Activated T-helper 1 cell treated with anti-CD3 and anti-CD28 coated beads, Interleukin-2, amount 50 U/mL, for 16 hours (primary cell): ENCODE data around the gene ALG14.
"Not testable (repeated sequence)": the region's sequence is repeated elsewhere in the genome, so short reads cannot be mapped to it uniquely, and the experiment has no call there.

Experiments used
- DNase-seq, 2 donors: peaks; one replicate each; pipeline ENCODE4 v3.0.0-alpha.2; 2020; ENCODE audit warnings: low read depth in 1 of 2, low spot score in 1 of 2

The ALG14 gene

GRCh38 chr1:95012389-95012788, 60.4 kb downstream of the ALG14 start:
- DNase-seq = no peak

DNA sequence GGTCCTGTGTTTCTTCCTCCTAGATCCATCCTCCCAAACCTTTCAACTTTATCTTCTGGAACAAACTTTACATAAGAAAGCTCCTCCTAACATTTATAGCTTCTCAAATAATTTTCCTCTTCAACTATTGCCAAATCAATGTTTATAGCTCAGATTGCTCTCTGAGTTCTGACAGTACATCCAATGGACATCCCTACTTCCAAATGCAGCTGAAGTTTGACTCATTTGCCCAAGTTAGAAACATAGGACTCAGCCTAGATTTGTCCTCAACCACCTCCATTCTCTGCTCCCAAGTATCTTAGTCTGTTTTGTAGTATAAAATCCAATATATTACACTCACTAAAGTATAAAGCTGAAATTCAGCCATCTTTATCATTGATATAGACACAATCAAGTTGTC, 62.6 kb downstream of the ALG14 start:
- DNase-seq = no peak

DNA sequence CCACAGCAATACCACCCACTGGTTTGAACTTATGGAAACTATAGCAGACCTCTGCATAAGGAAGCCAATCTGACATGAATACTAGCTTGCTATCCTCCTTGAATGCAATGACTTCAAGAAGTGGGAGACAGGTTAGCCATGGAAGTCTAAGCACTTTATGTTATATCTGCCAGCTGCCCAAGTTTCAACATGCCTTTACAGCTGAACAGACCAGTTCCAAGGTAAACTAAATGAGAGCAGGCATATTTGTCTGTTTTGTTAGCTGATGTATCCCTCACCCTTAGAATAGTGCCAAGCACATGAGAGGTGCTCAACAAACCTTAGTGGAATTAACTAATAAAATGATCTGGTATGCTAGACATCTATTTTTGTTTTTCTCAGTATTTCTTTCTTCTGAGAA, 65.1 kb downstream of the ALG14 start:
- DNase-seq = no peak

DNA sequence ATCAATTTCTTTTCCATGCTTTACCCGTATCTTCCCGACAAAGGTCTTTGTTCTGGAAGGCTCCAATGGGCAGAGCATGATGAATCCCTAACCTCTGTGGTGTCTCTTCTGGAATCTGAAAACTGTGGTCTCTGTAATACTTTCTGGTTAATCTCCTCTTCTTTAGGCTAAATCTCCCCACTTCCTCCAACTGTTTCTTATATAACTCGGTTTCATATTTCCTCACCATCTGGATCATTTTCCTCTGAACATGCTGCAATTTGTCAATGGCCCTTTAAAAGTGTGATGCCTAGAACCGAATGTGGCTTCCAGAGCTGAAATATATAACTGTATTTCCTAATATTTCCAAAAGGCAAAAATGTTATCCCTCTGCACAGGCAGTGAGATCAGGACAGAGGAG, 66.1 kb downstream of the ALG14 start:
- DNase-seq = no peak

DNA sequence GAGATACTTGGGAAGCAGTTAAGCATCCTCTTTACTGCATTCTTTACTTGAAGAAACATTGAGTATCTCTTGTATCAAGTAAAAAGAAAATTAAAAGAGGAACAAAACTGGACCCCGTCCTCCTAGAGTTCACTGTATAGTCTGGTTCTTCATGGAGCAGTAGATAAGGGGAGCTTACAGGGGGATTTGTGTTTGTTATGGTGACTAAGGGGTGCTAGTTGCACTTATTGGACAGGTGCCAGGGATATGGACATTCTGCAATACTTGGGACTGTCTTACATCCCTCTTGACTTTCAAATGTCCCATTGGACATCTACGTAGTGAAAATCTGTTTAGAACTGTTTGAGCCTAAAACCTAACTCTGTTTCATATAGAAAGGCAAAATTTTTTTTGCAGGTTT, 67.2 kb downstream of the ALG14 start:
- DNase-seq = no peak

DNA sequence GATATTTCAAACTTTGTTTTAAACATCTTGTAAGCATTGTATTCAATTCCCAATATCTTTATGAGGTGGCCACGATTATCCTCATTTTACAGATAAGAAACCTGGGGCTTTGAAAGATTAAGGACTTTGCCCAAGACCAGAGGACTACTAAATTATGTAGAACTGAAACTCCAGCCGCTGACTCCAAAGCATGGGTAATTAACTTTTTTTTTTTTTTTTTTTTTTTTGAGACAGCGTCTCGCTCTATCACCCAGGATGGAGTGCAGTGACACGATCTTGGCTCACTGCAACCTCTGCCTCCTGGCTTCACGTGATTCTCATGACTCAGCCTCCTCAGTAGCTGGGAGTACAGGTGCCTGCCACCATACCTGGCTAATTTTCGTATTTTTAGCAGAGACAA, 68.7 kb downstream of the ALG14 start:
- no peak for DNase-seq

DNA sequence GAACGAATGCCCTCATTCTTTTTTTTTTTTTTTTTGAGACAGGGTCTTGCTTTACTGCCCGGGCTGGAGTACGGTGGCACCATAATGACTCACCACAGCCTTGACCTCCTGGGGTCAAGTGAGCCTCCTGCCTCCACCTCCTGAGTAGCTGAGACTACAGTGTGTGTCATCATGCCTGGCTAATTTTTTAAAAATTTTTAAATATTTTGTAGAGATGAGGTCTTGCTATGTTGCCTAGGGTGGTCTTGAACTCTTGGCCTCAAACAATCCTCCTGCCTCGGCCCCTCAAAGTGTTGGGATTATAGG, 69.4 kb downstream of the ALG14 start:
- no peak for DNase-seq

GRCh38 chr1:95002540-95003432, 70.0 kb downstream of the ALG14 start:
- DNase-seq = no peak

DNA sequence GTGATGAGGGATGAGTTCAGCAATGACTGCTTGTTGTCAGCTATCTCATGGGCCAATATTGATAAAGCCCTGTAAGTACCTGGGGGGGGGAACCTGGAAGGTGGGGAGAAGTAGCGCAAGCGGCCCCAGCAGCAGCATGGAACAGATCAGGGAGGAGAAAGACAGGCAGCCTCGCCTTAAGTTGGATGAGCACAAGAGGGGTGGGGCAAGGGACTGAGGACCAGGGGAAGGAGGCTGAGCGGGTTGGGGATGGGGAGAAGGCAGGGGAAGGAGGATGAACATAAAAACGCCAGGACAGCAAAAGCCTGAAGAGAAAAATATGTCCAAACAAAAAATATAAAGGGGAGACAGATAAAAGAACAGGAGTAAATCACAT, 70.6 kb downstream of the ALG14 start:
- DNase-seq = no peak

GRCh38 chr1:94999456-95000131, 73.2 kb downstream of the ALG14 start:
- DNase-seq = no peak

GRCh38 chr1:94998748-94999147, 74.0 kb downstream of the ALG14 start:
- DNase-seq = no peak

DNA sequence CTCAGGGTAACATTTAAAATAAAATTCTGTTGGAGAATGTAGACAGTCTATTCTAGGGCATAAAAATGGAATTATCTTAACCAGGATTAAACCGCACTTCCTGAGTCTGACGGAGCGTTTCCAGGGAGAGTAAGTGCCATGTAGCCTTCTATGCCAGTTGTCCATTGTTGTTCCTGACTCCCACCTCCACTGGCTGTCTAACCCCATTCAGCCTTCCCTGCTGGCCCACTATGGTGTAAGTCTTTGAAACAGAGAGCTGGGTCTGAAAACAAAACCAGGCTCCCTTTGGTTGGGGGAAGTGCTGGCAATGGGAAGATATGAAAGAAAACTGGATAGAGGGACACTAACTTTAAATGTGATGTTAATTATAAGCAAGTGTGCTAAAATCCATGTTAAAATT, 74.6 kb downstream of the ALG14 start:
- no peak for DNase-seq

DNA sequence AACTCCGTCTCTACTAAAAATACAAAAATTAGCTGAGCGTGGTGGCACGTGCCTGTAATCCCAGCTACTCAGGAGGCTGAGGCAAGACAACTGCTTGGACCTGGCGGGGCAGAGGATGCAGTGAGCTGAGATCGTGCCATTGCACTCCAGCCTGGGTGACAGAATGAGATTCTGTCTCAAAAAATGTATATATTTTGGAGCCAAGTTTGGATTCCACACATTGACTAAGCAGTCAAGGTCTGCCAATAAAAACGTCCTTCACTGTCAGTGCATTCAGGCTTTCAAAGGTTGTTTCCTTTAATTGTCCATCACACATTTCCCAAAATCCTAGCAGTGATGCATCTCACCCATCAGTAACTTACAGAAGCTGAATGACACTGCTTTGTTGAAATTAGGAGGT, 77.2 kb downstream of the ALG14 start:
- not testable (repeated sequence) for DNase-seq

- no peak for DNase-seq
These were observed 77.9 kb downstream of the ALG14 start for GRCh38 chr1:94994805-94995204.

GRCh38 chr1:94993931-94994645, 78.7 kb downstream of the ALG14 start:
- no peak for DNase-seq

GRCh38 chr1:94992863-94993563, 79.7 kb downstream of the ALG14 start:
- DNase-seq = no peak

GRCh38 chr1:94992161-94992560, 80.6 kb downstream of the ALG14 start:
- DNase-seq = no peak

- DNase-seq = no peak
These were observed 82.8 kb downstream of the ALG14 start for GRCh38 chr1:94989911-94990473.

GRCh38 chr1:94989398-94989797, 83.4 kb downstream of the ALG14 start:
- no peak for DNase-seq

- DNase-seq = no peak
These were observed 84.4 kb downstream of the ALG14 start for GRCh38 chr1:94988356-94988755.

DNA sequence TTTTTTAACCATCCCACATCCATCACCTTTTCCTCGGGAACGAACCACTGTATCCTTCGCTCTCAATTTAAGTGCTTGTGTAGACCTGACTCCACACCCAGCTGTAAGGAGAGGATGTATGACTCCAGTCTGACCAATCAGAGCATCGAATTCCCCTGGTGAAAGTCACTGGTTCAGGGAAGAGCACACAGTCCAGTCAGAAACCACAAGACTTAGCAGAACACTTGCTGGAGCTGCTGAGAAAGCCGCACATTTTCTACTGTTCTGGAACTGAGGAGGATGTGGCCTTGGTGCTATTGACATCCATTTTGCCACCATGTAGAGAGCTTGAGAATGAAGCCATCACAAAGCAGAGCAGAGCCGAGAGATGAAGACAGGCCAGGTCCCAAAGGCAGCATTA, 86.0 kb downstream of the ALG14 start:
- DNase-seq = no peak
